GM18867 (cell line): ENCODE measurements around the gene PLA2G6.
"Not testable (repeated sequence)": the region's sequence is repeated elsewhere in the genome, so short reads cannot be mapped to it uniquely, and the experiment has no call there.

Source experiments
- ATAC-seq: cut with Tn5 transposase; IDR thresholded peaks from one replicate; pipeline ENCODE4 v1.9.1; 2021; ENCODE audit warnings: mild to moderate bottlenecking, moderate library complexity; ENCODE audit not compliant: unreplicated experiment

PLA2G6 gene

GRCh38 chr22:38135133-38135706 is 46.4 kb downstream of the PLA2G6 start:
- no peak for ATAC-seq

GRCh38 chr22:38133331-38133730 is 48.3 kb downstream of the PLA2G6 start:
- no peak for ATAC-seq

GRCh38 chr22:38132794-38133193 is 48.8 kb downstream of the PLA2G6 start:
- no peak for ATAC-seq

- no peak for ATAC-seq
These were observed 49.5 kb downstream of the PLA2G6 start for GRCh38 chr22:38132136-38132535.

- ATAC-seq = no peak
These were observed 50.2 kb downstream of the PLA2G6 start for GRCh38 chr22:38131399-38131798.

- no peak for ATAC-seq
These were observed 51.8 kb downstream of the PLA2G6 start for GRCh38 chr22:38129856-38130255.

- ATAC-seq = no peak
These were observed 52.6 kb downstream of the PLA2G6 start for GRCh38 chr22:38129021-38129420.

- no peak for ATAC-seq
These were observed 53.8 kb downstream of the PLA2G6 start for GRCh38 chr22:38127869-38128268.

- ATAC-seq = no peak
These were observed 54.5 kb downstream of the PLA2G6 start for GRCh38 chr22:38126928-38127668.

- no peak for ATAC-seq
These were observed 55.9 kb downstream of the PLA2G6 start for GRCh38 chr22:38125751-38126201.

- no peak for ATAC-seq
These were observed 56.5 kb downstream of the PLA2G6 start for GRCh38 chr22:38125038-38125610.

- no peak for ATAC-seq
These were observed 57.2 kb downstream of the PLA2G6 start for GRCh38 chr22:38124236-38124974.

- no peak for ATAC-seq
These were observed 59.0 kb downstream of the PLA2G6 start for GRCh38 chr22:38122616-38123015.

GRCh38 chr22:38120359-38121110 is 61.1 kb downstream of the PLA2G6 start:
- no peak for ATAC-seq

- not testable (repeated sequence) for ATAC-seq
These were observed 62.9 kb downstream of the PLA2G6 start for GRCh38 chr22:38118747-38119146.

- no peak for ATAC-seq
These were observed 63.4 kb downstream of the PLA2G6 start for GRCh38 chr22:38118182-38118581.

GRCh38 chr22:38117556-38117955 is 64.1 kb downstream of the PLA2G6 start:
- ATAC-seq = not testable (repeated sequence)

- no peak for ATAC-seq
These were observed 66.0 kb downstream of the PLA2G6 start for GRCh38 chr22:38115423-38116205.

GRCh38 chr22:38114484-38115398 is 66.9 kb downstream of the PLA2G6 start:
- no peak for ATAC-seq
